Activated gamma-delta T cell treated with Interleukin-2 at 50 U/mL for 16 hours (primary cell): ENCODE measurements around the gene LRRC70.
"Not testable (repeated sequence)": the region's sequence is repeated elsewhere in the genome, so short reads cannot be mapped to it uniquely, and the experiment has no call there.

ENCODE experiments used
- DNase-seq: peaks from one replicate; pipeline ENCODE4 v3.0.0-alpha.2; 2020

The LRRC70 gene

GRCh38 chr5:62578540-62578939 is at the start of gene LRRC70:
LRRC70 (plus strand) TSS chr5:62578819; CDS start chr5:62579439, 620 bp downstream.
- no peak for DNase-seq

GRCh38 chr5:62533597-62533996 is 45.0 kb upstream of the LRRC70 start:
- DNase-seq = no peak

- no peak for DNase-seq
Measured at GRCh38 chr5:62534461-62535236, 44.0 kb upstream of the LRRC70 start.

GRCh38 chr5:62536232-62536631 is 42.4 kb upstream of the LRRC70 start:
- DNase-seq = no peak

GRCh38 chr5:62536783-62537182 is 41.8 kb upstream of the LRRC70 start:
- DNase-seq = no peak

GRCh38 chr5:62538017-62538942 is 40.3 kb upstream of the LRRC70 start:
- no peak for DNase-seq

GRCh38 chr5:62542720-62543119 is 35.9 kb upstream of the LRRC70 start:
- DNase-seq = no peak

- DNase-seq = no peak
Measured at GRCh38 chr5:62547945-62548630, 30.5 kb upstream of the LRRC70 start.

- no peak for DNase-seq
Measured at GRCh38 chr5:62550103-62550502, 28.5 kb upstream of the LRRC70 start.

- no peak for DNase-seq
Measured at GRCh38 chr5:62555930-62556329, 22.7 kb upstream of the LRRC70 start.

GRCh38 chr5:62558941-62559340 is 19.7 kb upstream of the LRRC70 start:
- no peak for DNase-seq

GRCh38 chr5:62560786-62561185 is 17.8 kb upstream of the LRRC70 start:
- DNase-seq = no peak

GRCh38 chr5:62561896-62562295 is 16.7 kb upstream of the LRRC70 start:
- DNase-seq = no peak

GRCh38 chr5:62562867-62563266 is 15.8 kb upstream of the LRRC70 start:
- DNase-seq = no peak

- DNase-seq = no peak
Measured at GRCh38 chr5:62564101-62564500, 14.5 kb upstream of the LRRC70 start.

- not testable (repeated sequence) for DNase-seq
Measured at GRCh38 chr5:62565740-62566139, 12.9 kb upstream of the LRRC70 start.

- DNase-seq = no peak
Measured at GRCh38 chr5:62568143-62568542, 10.5 kb upstream of the LRRC70 start.

GRCh38 chr5:62568800-62569432 is 9.7 kb upstream of the LRRC70 start:
- DNase-seq = no peak

- no peak for DNase-seq
Measured at GRCh38 chr5:62569470-62569869, 9.1 kb upstream of the LRRC70 start.

- no peak for DNase-seq
Measured at GRCh38 chr5:62572918-62573514, 5.6 kb upstream of the LRRC70 start.

GRCh38 chr5:62574599-62574998 is 4.0 kb upstream of the LRRC70 start:
- no peak for DNase-seq

GRCh38 chr5:62575066-62575465 is 3.6 kb upstream of the LRRC70 start:
- DNase-seq = no peak
